ENCODE results near the gene TPP2. TPM values are rescaled to one million over a fixed set of nuclear protein-coding genes. Genes with fewer than 3 reads are reported as not detected.

TPP2 gene
- total RNA-seq, 1 donor from 2014 or later = 33.0 TPM

- intact Hi-C loops (cut with micrococcal nuclease) = no loop called here
- no peak for DNase-seq
- ATAC-seq = no peak
Observed at GRCh38 chr13:102704238-102705058, 107.7 kb downstream of the TPP2 start.

- DNase-seq = no peak
- intact Hi-C loops (cut with micrococcal nuclease) = no loop called here
- no peak for ATAC-seq
Observed at GRCh38 chr13:102707467-102707866, 110.7 kb downstream of the TPP2 start.

- intact Hi-C loops (cut with micrococcal nuclease) = no loop called here
- no peak for DNase-seq
- no peak for ATAC-seq
Observed at GRCh38 chr13:102708211-102708610, 111.4 kb downstream of the TPP2 start.

GRCh38 chr13:102708991-102709390, 112.2 kb downstream of the TPP2 start:
- no peak for DNase-seq
- intact Hi-C loops (cut with micrococcal nuclease) = no loop called here
- no peak for ATAC-seq

- ATAC-seq (no peak), DNase-seq (no peak)
- intact Hi-C loops (cut with micrococcal nuclease) = no loop called here
Observed at GRCh38 chr13:102709536-102709935, 112.8 kb downstream of the TPP2 start.

GRCh38 chr13:102710261-102710679, 113.5 kb downstream of the TPP2 start:
- intact Hi-C loops (cut with micrococcal nuclease) = no loop called here
- peak; percentile 52 for ATAC-seq

GRCh38 chr13:102715447-102715846, 118.7 kb downstream of the TPP2 start:
- no peak for ATAC-seq
- intact Hi-C loops (cut with micrococcal nuclease) = no loop called here
- DNase-seq = no peak

More at GRCh38 chr13:102710261-102710679, 113.5 kb downstream of the TPP2 start:
- no peak for DNase-seq

- no peak for ATAC-seq
- no peak for DNase-seq
- intact Hi-C loops (cut with micrococcal nuclease) = no loop called here
Observed at GRCh38 chr13:102718746-102719145, 122.0 kb downstream of the TPP2 start.

GRCh38 chr13:102721800-102722231, 125.0 kb downstream of the TPP2 start:
- ATAC-seq (no peak), DNase-seq (no peak)
- intact Hi-C loops (cut with micrococcal nuclease) = no loop called here

GRCh38 chr13:102724923-102725322, 128.1 kb downstream of the TPP2 start:
- intact Hi-C loops (cut with micrococcal nuclease) = no loop called here
- DNase-seq = no peak
- no peak for ATAC-seq

GRCh38 chr13:102726430-102726829, 129.6 kb downstream of the TPP2 start:
- DNase-seq = no peak
- intact Hi-C loops (cut with micrococcal nuclease) = no loop called here
- no peak for ATAC-seq

Other genes with a start within 250 kb of the TPP2 start
- gene FGF14, start 194.9 kb upstream of the TPP2 start, total RNA-seq = 3.3 TPM
- not detected for gene METTL21C, start 98.1 kb downstream of the TPP2 start, total RNA-seq
- 11.2 TPM for gene TEX30, start 176.8 kb downstream of the TPP2 start, total RNA-seq
- 3.5 TPM for gene POGLUT2, start 202.0 kb downstream of the TPP2 start, total RNA-seq
- gene BIVM, start 202.1 kb downstream of the TPP2 start, total RNA-seq = 39.1 TPM
- gene ERCC5, start 249.0 kb downstream of the TPP2 start, total RNA-seq = 26.2 TPM